DMS114 treated with DMSO at 0.1 percent for 48 hours (cell line): Measurements from ENCODE around the gene DEK.
"Not testable (repeated sequence)": the region's sequence is repeated elsewhere in the genome, so short reads cannot be mapped to it uniquely, and the experiment has no call there.

Experiments used
- DNase-seq: peaks from one replicate; lab custom pipeline; 2025; ENCODE audit not compliant: unreplicated experiment; lab: John Stamatoyannopoulos, UW

DEK gene

DNA sequence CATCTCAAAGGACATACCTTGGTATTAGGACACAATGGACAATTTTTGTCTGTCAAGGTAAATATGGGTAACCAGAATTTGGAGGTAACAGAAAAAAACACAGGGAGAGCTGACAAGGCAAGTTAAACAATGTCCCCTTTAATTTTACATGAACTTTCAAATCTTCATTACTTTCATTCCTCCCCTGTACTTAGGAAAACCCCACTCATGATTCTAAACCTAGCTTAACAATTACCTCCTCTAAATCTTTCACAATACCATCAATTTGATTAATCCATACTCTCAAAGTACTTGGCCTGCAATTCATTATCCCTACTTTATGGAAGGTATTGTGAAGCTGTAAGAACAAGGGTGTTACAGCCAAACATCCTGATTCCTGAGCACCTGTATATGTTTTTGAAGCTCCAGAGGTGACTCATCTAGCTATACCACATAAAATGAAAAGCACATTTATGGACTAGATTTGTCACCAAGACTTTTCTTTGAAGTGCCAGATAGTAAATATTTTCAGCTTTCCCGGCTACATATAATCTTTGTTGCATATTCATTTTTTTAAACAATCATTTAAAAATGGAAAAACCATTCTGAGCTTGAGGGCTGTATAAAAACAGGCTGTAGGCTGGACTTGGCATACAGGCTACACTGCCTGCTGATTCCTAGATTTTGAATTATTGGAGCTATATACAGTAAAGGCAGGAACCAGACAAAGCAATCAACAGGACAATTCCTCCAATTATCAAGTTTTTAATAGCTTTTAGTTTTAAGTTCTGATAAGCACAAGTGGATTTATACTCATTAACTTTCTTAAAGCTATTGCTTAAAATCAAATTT, 22.9 kb downstream of the DEK start:
- DNase-seq = no peak

DNA sequence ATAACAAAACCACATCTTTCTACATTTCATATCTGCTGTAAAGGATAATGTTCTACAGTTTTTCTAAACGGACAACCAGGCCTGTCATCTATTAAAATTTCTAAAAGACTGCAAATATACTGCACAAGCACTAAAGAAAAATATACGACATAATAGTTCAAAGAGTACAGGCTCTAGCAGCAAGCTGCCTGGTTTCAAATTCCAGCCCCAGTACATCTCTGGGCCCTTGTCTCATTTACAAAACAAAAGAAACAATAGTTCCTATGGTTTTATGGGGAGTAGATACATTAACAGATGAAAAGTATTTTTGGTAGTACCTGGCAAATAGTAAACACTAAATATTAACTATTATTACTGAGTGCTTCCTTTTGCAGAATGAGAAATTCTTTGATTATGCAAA, 24.1 kb downstream of the DEK start:
- no peak for DNase-seq

DNA sequence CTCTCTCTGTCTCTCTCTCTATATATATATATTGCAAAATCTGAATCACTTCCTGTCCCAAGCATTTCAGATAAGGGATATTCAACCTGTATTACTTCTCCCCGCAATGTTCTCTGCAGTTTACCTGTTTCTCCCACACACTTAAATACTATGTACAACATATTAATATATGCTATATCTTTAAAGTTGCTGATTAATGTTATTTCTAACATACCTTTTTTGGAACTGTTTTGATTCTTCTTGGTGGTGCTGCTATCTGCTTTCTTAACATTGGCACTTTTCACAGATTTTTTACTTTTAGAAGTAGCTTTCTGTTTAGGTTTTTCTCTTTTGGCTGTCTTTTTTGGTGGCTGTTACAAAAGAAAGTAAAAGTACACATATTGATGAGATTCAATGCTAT, 27.2 kb downstream of the DEK start:
- no peak for DNase-seq

DNA sequence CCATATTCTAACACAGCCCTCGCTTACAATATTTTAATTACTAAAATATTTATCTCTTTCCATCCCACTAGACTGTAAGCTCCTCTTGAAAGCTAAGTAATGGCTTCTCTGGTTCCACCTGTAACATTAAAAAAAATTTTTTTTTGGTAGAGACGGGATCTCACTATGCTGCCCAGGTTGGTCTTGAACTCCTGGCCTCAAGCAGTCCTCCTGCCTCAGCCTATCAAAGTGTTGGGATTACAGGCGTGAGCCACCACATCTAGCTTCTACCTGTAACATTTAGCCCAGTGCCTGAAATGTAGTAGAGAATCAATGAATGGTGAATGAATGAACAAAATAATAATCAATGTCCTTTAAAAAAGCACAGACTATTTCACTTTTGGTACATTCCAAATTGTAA, 28.8 kb downstream of the DEK start:
- DNase-seq = no peak

GRCh38 chr6:18234564-18234963, 29.8 kb downstream of the DEK start:
- no peak for DNase-seq

GRCh38 chr6:18233770-18234169, 30.6 kb downstream of the DEK start:
- not testable (repeated sequence) for DNase-seq

- DNase-seq = not testable (repeated sequence)
Observed at GRCh38 chr6:18231856-18232255, 32.5 kb downstream of the DEK start.

DNA sequence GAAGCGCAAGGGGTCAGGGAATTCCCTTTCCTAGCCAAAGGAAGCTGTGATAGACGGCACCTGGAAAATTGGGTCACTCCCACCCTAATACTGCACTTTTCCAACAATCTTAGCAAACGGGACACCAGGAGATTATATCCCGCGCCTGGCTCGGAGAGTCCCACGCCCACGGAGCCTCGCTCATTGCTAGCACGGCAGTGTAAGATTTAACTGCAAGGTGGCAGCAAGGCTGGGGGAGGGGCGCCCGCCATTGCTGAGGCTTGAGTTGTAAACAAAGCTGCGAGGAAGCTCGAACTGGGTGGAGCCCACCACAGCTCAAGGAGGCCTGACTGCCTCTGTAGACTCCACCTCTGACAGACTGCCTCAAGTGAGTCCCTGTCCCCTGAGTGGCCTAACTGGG, 35.7 kb downstream of the DEK start:
- not testable (repeated sequence) for DNase-seq

DNA sequence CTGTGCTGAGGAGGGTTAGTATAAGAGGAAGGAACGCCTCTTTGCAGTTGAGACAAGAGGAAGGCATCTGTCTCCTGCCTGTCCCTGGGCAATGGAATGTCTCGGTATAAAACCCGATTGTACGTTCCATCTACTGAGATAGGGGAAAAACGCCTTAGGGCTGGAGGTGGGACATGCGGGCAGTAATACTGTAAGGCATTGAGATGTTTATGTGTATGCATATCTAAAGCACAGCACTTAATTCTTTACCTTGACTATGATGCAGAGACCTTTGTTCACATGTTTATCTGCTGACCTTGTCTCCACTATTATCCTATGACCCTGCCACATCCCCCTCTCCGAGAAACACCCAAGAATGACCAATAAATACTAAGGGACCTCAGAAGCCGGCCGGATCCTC, 37.2 kb downstream of the DEK start:
- DNase-seq = not testable (repeated sequence)

- DNase-seq = not testable (repeated sequence)
Observed at GRCh38 chr6:18226451-18227105, 37.8 kb downstream of the DEK start.

GRCh38 chr6:18221288-18221615, 43.1 kb downstream of the DEK start:
- peak; percentile 66 for DNase-seq

DNA sequence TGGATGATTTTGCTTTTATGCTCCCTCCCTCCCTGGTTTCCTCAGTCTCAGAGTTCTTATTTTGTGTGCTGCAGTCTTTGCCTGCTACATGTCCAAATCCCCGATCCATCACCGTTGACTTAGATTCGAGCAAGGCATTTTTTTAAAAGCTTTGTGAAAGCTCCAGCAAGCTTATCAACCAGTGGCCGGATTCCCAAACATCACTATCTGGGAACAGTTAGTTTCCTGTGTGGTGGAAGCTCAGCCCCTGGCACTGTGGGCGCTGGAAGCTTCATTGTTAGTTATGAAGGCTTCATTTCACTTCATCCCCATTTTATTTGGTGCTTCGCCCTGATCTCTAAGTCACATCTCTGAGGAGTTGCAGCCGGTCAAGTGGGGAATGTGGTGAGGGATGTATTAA, 44.7 kb downstream of the DEK start:
- DNase-seq = peak; percentile 51

DNA sequence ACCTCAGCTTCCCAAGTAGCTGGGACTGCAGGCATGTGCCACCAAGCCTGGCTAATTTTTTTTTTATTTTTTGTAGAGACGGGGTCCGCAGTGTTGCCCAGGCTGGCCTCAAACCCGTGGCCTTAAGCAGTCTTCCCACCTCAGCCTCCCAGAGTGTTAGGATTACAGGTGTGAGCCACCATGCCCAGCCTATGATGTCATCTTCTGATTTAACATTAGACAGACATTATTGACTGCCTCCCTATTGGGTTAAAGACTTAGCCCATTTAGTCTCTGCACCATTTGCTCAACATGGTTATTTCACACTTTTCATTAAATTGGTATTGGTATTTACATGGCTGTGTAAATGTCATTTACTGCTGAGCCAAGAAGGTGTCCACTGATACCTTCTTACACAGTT, 46.1 kb downstream of the DEK start:
- no peak for DNase-seq

- DNase-seq = no peak
Observed at GRCh38 chr6:18216411-18216810, 47.9 kb downstream of the DEK start.

DNA sequence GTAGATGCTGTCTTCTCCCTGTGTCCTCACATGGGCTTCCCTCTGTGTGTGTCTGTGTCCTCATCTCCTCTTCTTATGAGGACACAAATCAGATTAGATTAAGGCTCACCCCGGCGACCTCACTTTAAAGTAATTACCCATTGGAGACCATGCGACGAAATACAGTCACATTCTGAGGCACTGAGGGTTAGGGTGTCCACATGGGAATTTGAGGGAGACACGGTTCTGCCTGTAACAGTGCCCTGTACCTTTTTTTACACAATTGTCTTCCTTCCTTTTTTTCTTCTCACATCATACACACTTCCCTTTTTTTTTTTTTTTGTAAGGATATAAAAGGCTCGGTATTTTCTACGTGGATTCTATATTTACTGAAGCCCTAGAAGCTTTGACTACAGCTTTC, 48.9 kb downstream of the DEK start:
- no peak for DNase-seq

GRCh38 chr6:18214003-18214402, 50.3 kb downstream of the DEK start:
- DNase-seq = no peak

- no peak for DNase-seq
Observed at GRCh38 chr6:18213439-18213838, 50.9 kb downstream of the DEK start.

DNA sequence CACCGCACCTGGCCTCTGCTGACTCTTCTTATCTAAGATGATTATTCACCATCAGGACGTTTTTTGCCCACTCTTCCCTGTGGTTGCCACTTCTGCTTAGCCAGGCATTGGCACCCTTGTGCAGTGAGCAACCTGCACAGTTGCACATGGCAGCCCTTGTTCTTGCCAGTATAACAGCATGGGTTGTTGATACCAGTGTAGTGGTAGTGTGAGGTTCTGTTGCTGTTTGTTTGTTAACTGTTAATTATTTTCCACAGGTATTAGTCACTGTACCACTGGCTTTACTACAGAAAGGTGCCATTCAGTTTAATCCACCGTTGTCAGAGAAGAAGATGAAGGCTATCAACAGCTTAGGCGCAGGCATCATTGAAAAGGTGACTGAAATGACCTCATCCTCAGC, 52.1 kb downstream of the DEK start:
- DNase-seq = no peak

DNA sequence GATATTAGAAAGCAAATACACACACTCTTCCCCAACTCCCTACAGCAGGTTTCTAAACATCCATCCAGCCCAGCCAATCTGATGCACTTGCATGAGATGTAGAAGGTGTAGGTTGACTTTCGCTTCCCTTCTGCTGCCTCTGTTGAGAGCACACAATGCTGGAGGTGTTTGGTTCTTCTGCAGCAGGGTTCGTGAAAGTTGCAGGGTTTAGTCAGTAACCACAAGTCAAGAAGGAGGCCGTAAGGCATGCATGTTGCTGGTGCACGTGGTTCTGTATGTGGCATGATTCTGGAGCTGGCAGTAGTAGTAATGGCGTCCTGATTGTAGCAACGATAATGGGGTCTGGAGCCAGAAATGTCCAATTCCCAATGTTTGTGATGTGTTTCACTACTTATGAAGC, 53.0 kb downstream of the DEK start:
- DNase-seq = no peak

DNA sequence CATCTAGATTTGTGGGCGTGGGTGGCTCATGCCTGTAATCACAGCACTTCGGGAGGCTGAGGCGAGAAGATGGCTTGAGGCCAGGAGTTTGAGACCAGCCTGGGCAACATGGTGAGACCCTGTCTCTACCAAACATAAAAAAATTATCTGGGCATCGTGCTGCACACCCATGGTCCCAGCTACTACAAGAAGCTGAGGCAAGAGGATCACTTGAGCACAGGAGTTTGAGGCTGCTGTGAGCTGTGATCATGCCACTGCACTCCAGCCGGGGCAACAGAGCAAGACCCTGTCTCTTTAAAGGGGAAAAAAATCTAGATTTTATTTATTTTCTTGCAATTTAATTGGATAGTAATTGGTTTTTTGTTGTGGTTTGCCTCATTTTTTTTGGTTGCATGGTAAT, 53.6 kb downstream of the DEK start:
- DNase-seq = no peak

DNA sequence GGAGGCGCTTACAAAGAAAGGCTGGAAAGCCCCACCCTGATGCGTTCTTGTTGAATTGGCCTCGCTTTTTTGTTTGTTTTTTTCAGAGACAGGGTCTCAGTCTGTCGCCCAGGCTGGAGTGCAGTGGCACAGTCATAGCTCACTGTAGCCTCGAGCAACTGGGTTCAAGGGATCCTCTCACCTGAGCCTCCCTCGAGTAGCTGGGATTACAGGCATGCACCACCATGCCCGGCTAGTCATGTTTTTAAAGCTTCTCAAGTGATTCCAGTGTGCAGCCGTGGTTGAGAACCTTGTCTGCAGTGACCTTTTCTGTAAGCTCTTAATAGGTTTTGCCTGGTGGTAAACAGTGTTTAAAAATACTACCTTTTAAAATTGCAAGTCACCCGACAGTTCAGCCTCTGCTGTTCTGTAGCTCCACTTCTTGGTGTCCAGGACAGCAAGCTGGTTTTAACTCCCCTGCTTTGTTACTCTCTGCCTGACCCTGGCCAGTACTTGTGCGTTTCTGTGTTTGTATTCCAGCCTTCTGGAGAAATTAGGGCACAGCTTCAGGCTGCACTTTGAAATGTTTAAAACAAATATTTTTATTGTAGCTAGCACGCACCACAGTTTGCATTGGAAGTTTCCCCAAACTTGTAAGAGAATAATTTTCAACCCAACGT, 54.7 kb downstream of the DEK start:
- no peak for DNase-seq

DNA sequence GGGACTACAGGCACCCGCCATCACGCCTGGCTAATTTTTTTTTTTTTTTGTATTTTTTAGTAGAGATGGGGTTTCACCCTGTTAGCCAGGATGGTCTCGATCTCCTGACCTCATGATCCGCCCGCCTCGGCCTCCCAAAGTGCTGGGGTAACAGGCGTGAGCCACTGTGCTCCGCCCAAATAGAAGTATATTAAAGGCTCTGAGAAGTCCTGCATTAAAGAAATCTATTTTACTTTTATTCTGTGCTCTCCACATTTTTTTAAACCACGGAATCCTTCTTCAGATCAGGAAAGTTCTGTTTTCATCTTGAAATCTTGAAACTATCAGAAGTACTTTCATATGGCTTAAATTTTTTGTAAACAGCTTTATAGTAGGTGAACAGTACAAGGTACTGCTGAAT, 55.6 kb downstream of the DEK start:
- DNase-seq = not testable (repeated sequence)
